H7 (cell line): ENCODE results near the gene OSBPL10. TPM values are rescaled to one million over a fixed set of nuclear protein-coding genes. Genes with fewer than 3 reads are reported as not detected.
"Not testable (repeated sequence)": the region's sequence is repeated elsewhere in the genome, so short reads cannot be mapped to it uniquely, and the experiment has no call there.

Source experiments
- DNase-seq: peaks from one replicate; pipeline ENCODE4 v3.0.0; 2012
- H3K27me3 ChIP-seq: 2 replicates; pipeline ENCODE4 v1.6.0; 2011; ENCODE audit warnings: mild to moderate bottlenecking, low read length; ENCODE audit not compliant: control insufficient read depth, insufficient read depth
- H3K36me3 ChIP-seq: replicated peaks from 2 replicates; pipeline ENCODE4 v1.5.1; 2011; ENCODE audit warnings: low read length; ENCODE audit not compliant: control insufficient read depth, insufficient read depth
- H3K4me3 ChIP-seq: 2 replicates; pipeline ENCODE4 v1.5.1; 2011; ENCODE audit warnings: low read depth, mild to moderate bottlenecking, control low read depth, low read length, moderate library complexity; ENCODE audit not compliant: insufficient read depth
- total RNA-seq: library from RNA; depleted of rRNA; stranded (reverse); fragments of >200 nt; shearing (Covaris generic); gene quantifications from 2 replicates; pipeline ENCODE4 v1.2.3, GENCODE V29; 2014

The OSBPL10 gene
- total RNA-seq, 1 experiment from 2014 or later = 29.9 TPM

GRCh38 chr3:32002561-32003368, 21.7 kb upstream of the OSBPL10 start:
- H3K4me3 ChIP-seq = no peak overlapping the region
- H3K27me3 ChIP-seq = no peaks in the 10 kb centered on the region
- no peak for DNase-seq
- H3K36me3 ChIP-seq = no peaks in the 10 kb centered on the region

DNA sequence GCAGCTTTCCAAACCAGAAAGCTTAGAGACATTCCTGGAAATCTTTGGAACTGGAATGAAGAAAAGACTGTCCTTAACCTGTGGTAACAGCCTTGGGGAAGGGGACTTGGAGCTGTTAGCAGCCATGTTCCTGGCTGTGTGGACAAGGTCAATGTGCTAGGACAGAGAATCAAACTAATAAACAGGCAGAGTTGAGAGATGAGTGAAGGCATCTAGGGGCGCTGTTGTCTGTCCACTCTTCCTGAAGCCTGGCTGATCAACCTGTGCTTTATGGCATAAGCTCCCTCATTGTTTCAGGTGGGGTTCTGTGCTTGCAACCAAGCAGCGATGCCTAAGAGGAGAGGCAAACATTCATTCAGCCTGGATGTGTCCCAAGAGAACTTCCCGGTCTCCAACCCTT, 19.8 kb upstream of the OSBPL10 start:
- no peak overlapping the region for H3K4me3 ChIP-seq
- DNase-seq = no peak

GRCh38 chr3:31999907-32000439, 18.9 kb upstream of the OSBPL10 start:
- DNase-seq = no peak
- Histone ChIP-seq H3K36me3 (no peaks in the 10 kb centered on the region), H3K4me3 (no peak overlapping the region), H3K27me3 (no peaks in the 10 kb centered on the region)

More for the DNA sequence above, 19.8 kb upstream of the OSBPL10 start:
- Histone ChIP-seq H3K36me3 (no peaks in the 10 kb centered on the region), H3K27me3 (no peaks in the 10 kb centered on the region)

DNA sequence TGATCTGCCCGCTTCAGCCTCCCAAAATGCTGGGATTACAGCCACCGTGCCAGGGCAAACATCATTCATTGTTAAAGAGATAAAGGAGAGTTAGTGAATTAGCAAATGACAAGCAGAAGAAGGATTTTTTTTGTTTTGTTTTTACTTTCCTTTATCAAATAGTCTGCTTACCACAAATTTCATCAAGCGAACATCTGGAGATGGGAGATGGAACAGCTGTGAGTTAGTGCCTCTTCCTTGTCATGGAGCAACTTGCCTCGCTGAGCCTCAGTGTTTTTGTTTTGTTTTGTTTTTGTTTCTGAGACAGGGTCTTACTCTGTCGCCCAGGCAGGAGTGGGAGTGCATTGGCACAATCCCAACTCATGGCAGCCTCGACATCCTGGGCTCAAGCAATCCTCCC, 16.4 kb upstream of the OSBPL10 start:
- Histone ChIP-seq H3K4me3 (no peak overlapping the region), H3K36me3 (no peaks in the 10 kb centered on the region), H3K27me3 (no peaks in the 10 kb centered on the region)
- no peak for DNase-seq

DNA sequence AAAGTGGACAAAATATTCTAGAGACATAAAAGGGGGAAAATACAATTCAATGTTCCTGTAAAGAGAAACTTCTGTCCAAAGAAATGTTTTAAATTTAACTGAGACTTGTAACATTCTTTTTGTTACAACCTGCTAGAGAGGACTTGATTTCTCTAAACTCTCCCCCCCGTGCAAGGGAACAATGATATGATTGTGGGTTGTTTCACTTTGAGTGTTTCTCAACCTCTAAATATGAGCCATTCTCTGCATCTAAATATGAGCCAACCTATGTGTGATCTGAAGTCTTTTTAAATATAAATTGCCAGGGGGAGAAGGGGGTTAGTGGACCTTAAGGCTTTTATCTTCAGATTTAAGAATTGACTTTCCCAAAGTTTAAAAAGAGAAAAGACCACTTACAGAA, 15.1 kb upstream of the OSBPL10 start:
- no peaks in the 10 kb centered on the region; the same call in 1 of the 2 replicates for H3K36me3 ChIP-seq
- DNase-seq = no peak

DNA sequence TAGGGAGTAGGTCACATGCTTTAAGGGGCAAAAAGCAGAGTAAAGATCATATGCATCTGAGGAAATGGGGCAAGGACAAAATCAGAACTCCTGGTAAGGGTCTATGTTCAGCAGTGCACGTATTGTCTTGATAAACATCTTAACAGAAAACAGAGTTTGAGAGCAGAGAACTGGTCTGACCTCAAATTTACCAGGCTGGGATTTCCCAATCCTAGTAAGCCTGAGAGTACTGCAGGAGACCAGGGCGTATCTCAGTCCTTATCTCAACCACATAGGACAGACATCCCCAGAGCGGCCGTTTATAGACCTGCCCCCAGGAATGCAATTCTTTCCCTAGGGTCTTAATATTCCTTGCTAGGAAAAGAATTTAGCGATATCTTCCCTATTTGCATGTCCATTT, 14.0 kb upstream of the OSBPL10 start:
- H3K4me3 ChIP-seq, H3K36me3 ChIP-seq, H3K27me3 ChIP-seq, DNase-seq: not testable (repeated sequence)

More for the DNA sequence above, 15.1 kb upstream of the OSBPL10 start:
- Histone ChIP-seq H3K4me3 (no peak overlapping the region), H3K27me3 (no peaks in the 10 kb centered on the region)

- no peak for DNase-seq
- H3K36me3 ChIP-seq = no peaks in the 10 kb centered on the region; the same call in 1 of the 2 replicates
- no peaks in the 10 kb centered on the region for H3K27me3 ChIP-seq
- no peak overlapping the region for H3K4me3 ChIP-seq
Measured at GRCh38 chr3:31993843-31994242, 12.8 kb upstream of the OSBPL10 start.

GRCh38 chr3:31992995-31993394, 11.9 kb upstream of the OSBPL10 start:
- not testable (repeated sequence) for H3K27me3 ChIP-seq, H3K4me3 ChIP-seq, DNase-seq, H3K36me3 ChIP-seq

DNA sequence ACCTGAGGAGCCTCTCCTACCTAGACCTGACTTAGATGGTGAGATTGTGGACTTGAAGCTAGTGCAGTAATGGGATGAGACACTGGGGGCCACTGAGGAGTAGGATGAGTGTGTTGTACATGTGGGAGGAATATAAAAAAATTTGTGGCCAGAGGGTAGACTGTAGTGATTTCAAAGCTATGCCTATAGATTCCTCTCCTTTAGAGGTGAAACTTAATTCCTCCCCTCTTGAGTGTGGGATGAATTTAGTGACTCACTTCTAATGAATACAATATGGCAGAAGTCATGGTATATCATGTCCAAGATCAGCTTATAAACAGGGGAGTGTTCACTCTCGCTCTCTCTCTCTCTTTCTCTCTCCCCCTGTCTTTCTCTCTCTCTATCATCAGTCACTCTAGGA, 7.2 kb upstream of the OSBPL10 start:
- no peak for DNase-seq
- Histone ChIP-seq H3K36me3 (peaks cover 2% of the 10 kb centered on the region), H3K27me3 (no peaks in the 10 kb centered on the region), H3K4me3 (no peak overlapping the region)

GRCh38 chr3:31985831-31986230, 4.8 kb upstream of the OSBPL10 start:
- H3K36me3 ChIP-seq = peaks cover 2% of the 10 kb centered on the region
- peaks cover 3% of the 10 kb centered on the region for H3K27me3 ChIP-seq
- no peak overlapping the region for H3K4me3 ChIP-seq
- DNase-seq = no peak

- Histone ChIP-seq H3K36me3 (peaks cover 2% of the 10 kb centered on the region), H3K27me3 (peaks cover 3% of the 10 kb centered on the region), H3K4me3 (no peak overlapping the region)
- no peak for DNase-seq
Measured at GRCh38 chr3:31984321-31984720, 3.3 kb upstream of the OSBPL10 start.

- H3K36me3 ChIP-seq = peaks cover 8% of the 10 kb centered on the region
- H3K27me3 ChIP-seq = peaks cover 3% of the 10 kb centered on the region
- peak; percentile 85 for DNase-seq
- H3K4me3 ChIP-seq = peak overlapping the region; percentile 89
Measured at GRCh38 chr3:31980530-31981205, 394 bp downstream of the OSBPL10 start.

DNA sequence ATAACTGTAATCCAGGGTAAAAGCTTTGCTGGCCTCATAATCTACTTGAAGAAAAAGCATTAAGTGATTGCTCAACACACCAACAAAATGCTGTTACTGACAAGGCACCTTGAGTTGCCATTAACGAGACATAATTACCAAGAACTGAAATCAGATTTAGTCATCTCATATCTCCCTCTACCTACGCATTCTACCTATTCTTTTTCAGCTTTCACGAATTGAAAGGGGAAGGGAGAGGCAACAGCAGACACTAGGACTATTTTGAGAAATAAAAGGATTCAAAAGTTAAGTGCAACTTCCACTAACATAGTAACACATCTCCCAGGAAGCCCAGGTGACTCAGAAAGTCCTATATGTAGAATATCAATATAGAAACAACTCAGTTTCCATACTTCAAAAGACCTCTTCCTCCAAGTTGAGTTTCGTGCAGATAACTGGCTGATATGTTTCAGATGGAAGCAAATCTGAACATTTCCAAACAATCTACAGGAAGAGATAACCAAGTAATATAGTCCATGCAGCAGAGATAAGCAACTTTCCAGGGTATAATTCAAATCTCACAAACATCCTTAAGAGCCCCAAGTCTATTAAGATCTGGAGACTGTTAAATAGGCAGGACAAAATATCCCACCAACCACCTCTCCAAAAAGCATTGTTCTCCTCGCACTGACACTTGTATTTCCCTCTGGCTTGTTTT, 1.9 kb downstream of the OSBPL10 start:
- no peak for DNase-seq
- Histone ChIP-seq H3K27me3 (peaks cover 3% of the 10 kb centered on the region), H3K36me3 (peaks cover 8% of the 10 kb centered on the region), H3K4me3 (no peak overlapping the region)

DNA sequence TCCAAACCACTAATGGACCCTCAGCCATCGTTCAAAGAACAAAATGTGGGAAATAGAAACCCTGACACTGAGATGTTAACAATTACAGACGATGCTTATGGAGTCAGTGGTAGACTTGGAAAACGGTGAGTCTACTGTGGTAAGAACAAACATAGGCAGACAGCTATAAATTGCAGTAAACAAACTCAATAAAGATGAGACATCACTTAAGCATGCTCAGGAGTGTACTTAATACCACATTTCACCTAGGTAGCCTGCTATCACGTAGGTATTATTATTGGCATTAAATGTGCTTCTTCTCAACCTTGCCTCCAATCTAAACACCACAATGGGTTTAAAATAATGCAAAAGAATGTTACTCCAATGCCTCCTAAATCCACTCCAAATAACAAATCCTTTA, 2.5 kb downstream of the OSBPL10 start:
- peaks cover 3% of the 10 kb centered on the region for H3K27me3 ChIP-seq

More for the DNA sequence above, 2.5 kb downstream of the OSBPL10 start:
- Histone ChIP-seq H3K36me3 (peaks cover 8% of the 10 kb centered on the region), H3K4me3 (no peak overlapping the region)
- no peak for DNase-seq
